ENCODE measurements around the gene SLC35F2.
"Not testable (repeated sequence)": the region's sequence is repeated elsewhere in the genome, so short reads cannot be mapped to it uniquely, and the experiment has no call there.

The SLC35F2 gene

GRCh38 chr11:107840129-107840484 is 18.5 kb downstream of the SLC35F2 start:
- no peak for DNase-seq

GRCh38 chr11:107836851-107837250 is 21.7 kb downstream of the SLC35F2 start:
- no peak for DNase-seq

- DNase-seq: no peak
Observed at GRCh38 chr11:107834995-107835394, 23.6 kb downstream of the SLC35F2 start.

GRCh38 chr11:107833926-107834325 is 24.7 kb downstream of the SLC35F2 start:
- not testable (repeated sequence) for DNase-seq

- DNase-seq: no peak
Observed at GRCh38 chr11:107830915-107831540, 27.6 kb downstream of the SLC35F2 start.

- no peak for DNase-seq
Observed at GRCh38 chr11:107827041-107827440, 31.5 kb downstream of the SLC35F2 start.

- DNase-seq: no peak
Observed at GRCh38 chr11:107825875-107826274, 32.7 kb downstream of the SLC35F2 start.

- no peak for DNase-seq
Observed at GRCh38 chr11:107824668-107825369, 33.8 kb downstream of the SLC35F2 start.

- no peak for DNase-seq
Observed at GRCh38 chr11:107821199-107821927, 37.2 kb downstream of the SLC35F2 start.

GRCh38 chr11:107819361-107820014 is 39.1 kb downstream of the SLC35F2 start:
- no peak for DNase-seq

- DNase-seq: no peak
Observed at GRCh38 chr11:107818491-107818890, 40.1 kb downstream of the SLC35F2 start.

- DNase-seq: no peak
Observed at GRCh38 chr11:107816028-107816427, 42.6 kb downstream of the SLC35F2 start.

- DNase-seq: no peak
Observed at GRCh38 chr11:107810875-107811274, 47.7 kb downstream of the SLC35F2 start.

GRCh38 chr11:107808521-107808920 is 50.1 kb downstream of the SLC35F2 start:
- no peak for DNase-seq

GRCh38 chr11:107804971-107805370 is 53.6 kb downstream of the SLC35F2 start:
- DNase-seq: no peak

- no peak for DNase-seq
Observed at GRCh38 chr11:107804211-107804610, 54.4 kb downstream of the SLC35F2 start.

- DNase-seq: no peak
Observed at GRCh38 chr11:107801641-107802040, 56.9 kb downstream of the SLC35F2 start.

GRCh38 chr11:107799218-107799859 is 59.2 kb downstream of the SLC35F2 start:
- peak; percentile 1 for DNase-seq

GRCh38 chr11:107792049-107792443 is 66.5 kb downstream of the SLC35F2 start:
- DNase-seq: no peak

- no peak for DNase-seq
Observed at GRCh38 chr11:107791343-107792048, 67.1 kb downstream of the SLC35F2 start.

- DNase-seq: no peak
Observed at GRCh38 chr11:107789767-107790166, 68.8 kb downstream of the SLC35F2 start.

GRCh38 chr11:107787733-107788132 is 70.9 kb downstream of the SLC35F2 start:
- DNase-seq: no peak

Measured in NCI-H1694 (cell line).